IMR-90 (cell line): Measurements from ENCODE around the gene HS6ST3. TPM values are rescaled to one million over a fixed set of nuclear protein-coding genes. Genes with fewer than 3 reads are reported as not detected.

Experiments used
- ATAC-seq: fragments of 200-7000 bp; cut with Tn5 transposase; 2 replicates; pipeline ENCODE4 v1.9.1; 2020; ENCODE audit warnings: low read depth, mild to moderate bottlenecking, moderate library complexity
- BruUV-seq: library from RNA; stranded (reverse); fragments of 400-500 nt; replicated peaks from 2 replicates; lab custom pipeline; 2021; lab: Mats Ljungman, UMichigan
- CTCF ChIA-PET: fragments of 300-600 bp; formaldehyde crosslinking; extraction: SDS; loops from one replicate; lab custom pipeline; 2021; ENCODE audit warnings: antibody characterized with exemption; lab: Yijun Ruan, JAX
- POLR2A ChIA-PET: fragments of 300-600 bp; sonication (Branson Sonifier 250); formaldehyde crosslinking; loops from one replicate; lab custom pipeline; 2022; ENCODE audit warnings: antibody characterized with exemption; ENCODE audit not compliant: unreplicated experiment; lab: Charles Lee
- DNase-seq: peaks from one replicate; pipeline ENCODE4 v3.0.0; 2013
- H2AFZ ChIP-seq: replicated peaks from 2 replicates; pipeline ENCODE3; 2013; ENCODE audit warnings: low read length, mild to moderate bottlenecking; ENCODE audit not compliant: poor library complexity
- H2AK5ac ChIP-seq: 2 replicates; pipeline ENCODE4 v1.6.1; 2013; ENCODE audit warnings: low read depth, low read length, inconsistent platforms
- H2AK9ac ChIP-seq: replicated peaks from 2 replicates; pipeline ENCODE3; 2013; ENCODE audit warnings: mild to moderate bottlenecking, low read depth, low read length, moderate library complexity; ENCODE audit not compliant: poor library complexity
- H2BK120ac ChIP-seq: 2 replicates; pipeline ENCODE4 v1.6.1; 2013; ENCODE audit warnings: low read depth, low read length, inconsistent platforms
- H2BK15ac ChIP-seq: 3 replicates; pipeline ENCODE4 v1.6.1; 2013; ENCODE audit warnings: low read depth, low read length, inconsistent platforms
- H2BK20ac ChIP-seq: 2 replicates; pipeline ENCODE4 v1.6.1; 2013; ENCODE audit warnings: low read depth, mild to moderate bottlenecking, inconsistent platforms, low read length, moderate library complexity
- H2BK5ac ChIP-seq: 2 replicates; pipeline ENCODE4 v1.6.1; 2013; ENCODE audit warnings: mild to moderate bottlenecking, low read depth, low read length, inconsistent platforms; ENCODE audit not compliant: poor library complexity, severe bottlenecking
- H3K14ac ChIP-seq: replicated peaks from 2 replicates; pipeline ENCODE4 v1.6.1; 2013; ENCODE audit warnings: low read depth, low read length, inconsistent platforms
- H3K18ac ChIP-seq: 2 replicates; pipeline ENCODE4 v1.6.1; 2013; ENCODE audit warnings: low read depth, low read length, control low read depth
- H3K23ac ChIP-seq: 2 replicates; pipeline ENCODE4 v1.6.1; 2013; ENCODE audit warnings: low read depth, low read length, inconsistent platforms
- H3K27ac ChIP-seq: 2 replicates; pipeline ENCODE4 v1.5.1; 2013; ENCODE audit warnings: mild to moderate bottlenecking, control low read depth, low read length; ENCODE audit not compliant: insufficient read depth
- H3K27me3 ChIP-seq: 2 replicates; pipeline ENCODE4 v1.6.1; 2013; ENCODE audit warnings: low read length; ENCODE audit not compliant: control insufficient read depth, insufficient read depth
- H3K36me3 ChIP-seq: 2 replicates; pipeline ENCODE4 v1.6.1; 2013; ENCODE audit warnings: low read length, mixed read lengths; ENCODE audit not compliant: control insufficient read depth, insufficient read depth
- H3K4ac ChIP-seq: 2 replicates; pipeline ENCODE4 v1.6.1; 2013; ENCODE audit warnings: low read depth, low read length, inconsistent platforms
- H3K4me1 ChIP-seq: 2 replicates; pipeline ENCODE4 v1.6.1; 2013; ENCODE audit warnings: low read length, mixed read lengths; ENCODE audit not compliant: control insufficient read depth, insufficient read depth
- H3K4me2 ChIP-seq: 2 replicates; pipeline ENCODE4 v1.6.1; 2013; ENCODE audit warnings: low read depth, mild to moderate bottlenecking, control low read depth, low read length, moderate library complexity
- H3K4me3 ChIP-seq: 2 replicates; pipeline ENCODE4 v1.5.1; 2013; ENCODE audit warnings: low read depth, mild to moderate bottlenecking, control low read depth, low read length, moderate library complexity; ENCODE audit not compliant: insufficient read depth
- H3K56ac ChIP-seq: 2 replicates; pipeline ENCODE4 v1.6.1; 2013; ENCODE audit warnings: low read length, inconsistent platforms; ENCODE audit not compliant: insufficient read depth; ENCODE audit errors: extremely low read depth
- H3K79me1 ChIP-seq, 2 experiments: 2 replicates each; pipeline ENCODE4 v1.6.1; 2013; ENCODE audit warnings: low read length in 2 of 2, inconsistent platforms in 1 of 2, low read depth in 1 of 2
- H3K9ac ChIP-seq: 2 replicates; pipeline ENCODE4 v1.6.1; 2013; ENCODE audit warnings: low read depth, low read length, control low read depth
- H3K9me1 ChIP-seq: 2 replicates; pipeline ENCODE4 v1.6.1; 2013; ENCODE audit warnings: low read length, inconsistent platforms; ENCODE audit not compliant: insufficient read depth
- H3K9me3 ChIP-seq: 2 replicates; pipeline ENCODE4 v1.6.1; 2013; ENCODE audit warnings: low read length; ENCODE audit not compliant: control insufficient read depth, insufficient read depth
- H4K20me1 ChIP-seq: 2 replicates; pipeline ENCODE4 v1.6.1; 2013; ENCODE audit warnings: low read length, inconsistent platforms; ENCODE audit not compliant: insufficient read depth
- H4K5ac ChIP-seq: 2 replicates; pipeline ENCODE4 v1.6.1; 2013; ENCODE audit warnings: mild to moderate bottlenecking, low read depth, low read length, control low read depth
- H4K8ac ChIP-seq, 2 experiments: 2 replicates each; pipeline ENCODE4 v1.6.1; 2013; ENCODE audit warnings: low read depth in 2 of 2, low read length in 2 of 2, control low read depth in 1 of 2, inconsistent platforms in 1 of 2
- H4K91ac ChIP-seq: 2 replicates; pipeline ENCODE4 v1.6.1; 2013; ENCODE audit warnings: low read depth, low read length, inconsistent platforms; ENCODE audit not compliant: insufficient read depth
- NFE2L2 ChIP-seq: fragments of 150-350 bp; IDR thresholded peaks from 2 replicates; pipeline ENCODE4 v1.6.1; 2016; ENCODE audit warnings: low read depth, mild to moderate bottlenecking, low read length
- RAD21 ChIP-seq: IDR thresholded peaks from 2 replicates; pipeline ENCODE4 v1.6.1; 2012; ENCODE audit warnings: low read length, improper control_type of control experiment
- WGBS, 2 experiments: methylation state at CpG; one replicate each; pipeline versions ENCODE4 v1.1.5 to v1.1.7; 2013; ENCODE audit warnings: missing lambda C conversion rate in 2 of 2; ENCODE audit not compliant: insufficient read length in 1 of 2; ENCODE audit errors: extremely low coverage in 2 of 2; 5-methylcytosine and 5-hydroxymethylcytosine counted together
- dilution Hi-C: fragments of 300-500 bp; cut with HindIII; formaldehyde crosslinking; loops from one replicate; pipeline ENCODE4 v1.14.3; 2018; ENCODE audit warnings: low sequenced_read_pairs; ENCODE audit not compliant: unreplicated experiment
- in situ Hi-C: fragments of 300-500 bp; cut with MboI; formaldehyde crosslinking; loops from 3 replicates; pipeline ENCODE4 v1.14.3; 2019; ENCODE audit warnings: low sequenced_read_pairs, inconsistent platforms, mixed read lengths
- intact Hi-C: fragments of 100-400 bp; cut with micrococcal nuclease; formaldehyde crosslinking; loops from 2 replicates; pipeline ENCODE4 v1.10.0; 2022
- polyA plus RNA-seq, 3 experiments: library from polyadenylated mRNA; depleted of rRNA; stranded (reverse); fragments of >200 nt; gene quantifications; 2 replicates each; pipeline ENCODE4 v1.2.3, GENCODE V29; 2012; ENCODE audit warnings: low replicate concordance in 1 of 3
- total RNA-seq: library from RNA; depleted of rRNA; stranded (reverse); fragments of >200 nt; gene quantifications from 2 replicates; pipeline ENCODE4 v1.2.3, GENCODE V29; 2012

The HS6ST3 gene
- total and polyA plus RNA-seq, 2 of the 4 experiments (the other 2 are of a cell fraction): not detected

DNA sequence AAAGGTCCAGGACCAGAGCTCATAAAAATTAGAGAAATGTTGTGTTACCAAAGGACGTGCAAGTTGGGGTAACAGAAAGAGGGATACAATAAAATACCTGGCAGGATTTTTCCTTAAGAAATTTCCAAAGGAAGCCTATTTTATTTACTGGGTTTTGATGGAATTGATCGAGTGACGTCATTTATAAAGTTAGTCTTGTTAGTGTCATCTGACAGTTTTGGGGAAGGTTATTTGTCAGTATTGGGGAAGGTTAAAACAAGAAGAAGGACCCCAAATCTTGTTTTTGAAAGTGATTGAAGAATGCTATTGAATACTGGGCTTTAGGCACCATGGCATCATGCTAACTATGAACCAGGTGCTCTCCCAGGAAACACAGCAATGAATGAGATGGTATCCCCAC, 287.9 kb downstream of the HS6ST3 start:
- H2BK120ac ChIP-seq: no peak overlapping the region
- H3K23ac ChIP-seq: no peak overlapping the region
- POLR2A ChIA-PET: no interaction called here
- intact Hi-C loops (no loop called here), in situ Hi-C loops (no loop called here), dilution Hi-C loops (no loop called here)
- no peak overlapping the region for H3K4ac ChIP-seq
- H3K4me2 ChIP-seq: no peak overlapping the region
- H3K9me3 ChIP-seq: peaks cover 7% of the 10 kb centered on the region
- H2BK20ac ChIP-seq: no peak overlapping the region
- no peaks in the 10 kb centered on the region for H3K9me1 ChIP-seq
- H3K9ac ChIP-seq: no peak overlapping the region
- no peaks in the 10 kb centered on the region for H3K36me3 ChIP-seq
- no peak overlapping the region for H2BK15ac ChIP-seq
- no peak overlapping the region for H4K91ac ChIP-seq
- H3K79me1 ChIP-seq: no peaks in the 10 kb centered on the region
- WGBS, 2 experiments: 100% methylated on average over 1 of the region's 3 CpGs; no CpG with 5 or more reads in 1 of the 2 experiments
- ATAC-seq: no peak
- H3K27me3 ChIP-seq: no peaks in the 10 kb centered on the region
- TF ChIP-seq RAD21 (no peak), NFE2L2 (no peak)
- no peak overlapping the region for H4K8ac ChIP-seq
- H2AK5ac ChIP-seq: no peak overlapping the region
- no peak for DNase-seq
- CTCF ChIA-PET: interaction anchor here (0.8 kb wide), 1 partner anchor 24 kb away, joined by 3 read pairs; no protein-coding TSS in a partner anchor
- no peaks in the 10 kb centered on the region for H3K4me1 ChIP-seq
- no peak overlapping the region for H4K5ac ChIP-seq
- BruUV-seq: no TSS peak
- H2BK5ac ChIP-seq: no peak overlapping the region
- no peak overlapping the region for H3K18ac ChIP-seq
- H2AK9ac ChIP-seq: no peak overlapping the region
- H3K27ac ChIP-seq: no peak overlapping the region
- H3K4me3 ChIP-seq: no peak overlapping the region
- no peak overlapping the region for H2AFZ ChIP-seq
- no peaks in the 10 kb centered on the region for H4K20me1 ChIP-seq
- H3K14ac ChIP-seq: no peak overlapping the region
- no peak overlapping the region for H3K56ac ChIP-seq
